DOHH2 (cell line): ENCODE results near the gene UNC50.

ENCODE experiments used
- H3F3A ChIP-seq: fragments of 200-600 bp; sonication (generic), shearing (Covaris generic); 2 replicates; pipeline ENCODE4 v1.6.0; 2016; ENCODE audit warnings: antibody characterized with exemption, mild to moderate bottlenecking; ENCODE audit not compliant: control insufficient read depth, insufficient read depth
- H3K27ac ChIP-seq: fragments of 200-600 bp; sonication (generic); 2 replicates; pipeline ENCODE4 v1.5.1; 2014; ENCODE audit warnings: low read depth, mild to moderate bottlenecking, low read length, moderate library complexity
- H3K27me3 ChIP-seq: fragments of 200-600 bp; sonication (generic); 2 replicates; pipeline ENCODE4 v1.6.1; 2014; ENCODE audit warnings: mild to moderate bottlenecking, low read length, mixed read lengths; ENCODE audit not compliant: control insufficient read depth
- H3K36me3 ChIP-seq: fragments of 200-600 bp; sonication (generic); 2 replicates; pipeline ENCODE4 v1.6.1; 2014; ENCODE audit warnings: mild to moderate bottlenecking, low read length, moderate library complexity, mixed read lengths; ENCODE audit not compliant: control insufficient read depth
- H3K4me1 ChIP-seq: fragments of 200-600 bp; sonication (generic); 2 replicates; pipeline ENCODE4 v1.6.1; 2014; ENCODE audit warnings: mild to moderate bottlenecking, low read length, mixed read lengths; ENCODE audit not compliant: control insufficient read depth
- H3K4me2 ChIP-seq: fragments of 200-600 bp; sonication (generic); 2 replicates; pipeline ENCODE4 v1.6.0; 2014; ENCODE audit warnings: mild to moderate bottlenecking, low read length, moderate library complexity
- H3K4me3 ChIP-seq: fragments of 200-600 bp; sonication (generic); 2 replicates; pipeline ENCODE4 v1.5.1; 2014; ENCODE audit warnings: mild to moderate bottlenecking, low read length, mixed read lengths
- H3K79me2 ChIP-seq: fragments of 200-600 bp; sonication (generic); 2 replicates; pipeline ENCODE4 v1.6.1; 2014; ENCODE audit warnings: mild to moderate bottlenecking, low read length, mixed read lengths; ENCODE audit not compliant: control insufficient read depth
- H3K9me2 ChIP-seq: fragments of 200-600 bp; sonication (generic); replicated peaks from 2 replicates; pipeline ENCODE4 v1.6.1; 2014; ENCODE audit warnings: mild to moderate bottlenecking, low read length, mixed read lengths; ENCODE audit not compliant: control insufficient read depth
- H3K9me3 ChIP-seq: fragments of 200-600 bp; sonication (generic); 2 replicates; pipeline ENCODE4 v1.6.1; 2014; ENCODE audit warnings: antibody characterized with exemption, low read length, mixed read lengths; ENCODE audit not compliant: control insufficient read depth, insufficient read depth
- H4K20me1 ChIP-seq: fragments of 200-600 bp; sonication (generic); 2 replicates; pipeline ENCODE4 v1.6.0; 2014; ENCODE audit warnings: low read depth, mild to moderate bottlenecking, antibody characterized with exemption, low read length, moderate library complexity; ENCODE audit not compliant: control insufficient read depth, insufficient read depth
- EZH2phosphoT487 ChIP-seq: fragments of 200-600 bp; sonication (generic); IDR thresholded peaks from 2 replicates; pipeline ENCODE4 v1.6.1; 2017; ENCODE audit warnings: borderline replicate concordance, mild to moderate bottlenecking, antibody characterized with exemption, low read length, moderate library complexity, mixed read lengths
- TF ChIP-seq, protein P1 (sequence below): fragments of 200-600 bp; sonication (generic); IDR thresholded peaks from one replicate; pipeline ENCODE4 v1.5.1; 2014; ENCODE audit warnings: antibody characterized with exemption, mild to moderate bottlenecking, low read depth, low read length; ENCODE audit not compliant: poor library complexity, severe bottlenecking

The UNC50 gene

GRCh38 chr2:98606431-98606830 lies 2.0 kb upstream of the UNC50 start:
- peaks cover 52% of the 10 kb centered on the region for H3K36me3 ChIP-seq
- no peaks in the 10 kb centered on the region for H3K9me2 ChIP-seq
- H3K27me3 ChIP-seq, result no peaks in the 10 kb centered on the region
- no peaks in the 10 kb centered on the region for H3K9me3 ChIP-seq
- H3K79me2 ChIP-seq, result peaks cover 64% of the 10 kb centered on the region
- H3K4me2 ChIP-seq, result peak overlapping the region; percentile 91
- no peaks in the 10 kb centered on the region for H3F3A ChIP-seq
- H3K4me3 ChIP-seq, result peak overlapping the region; percentile 82
- H3K4me1 ChIP-seq, result peaks cover 33% of the 10 kb centered on the region
- TF ChIP-seq, protein P1, sequence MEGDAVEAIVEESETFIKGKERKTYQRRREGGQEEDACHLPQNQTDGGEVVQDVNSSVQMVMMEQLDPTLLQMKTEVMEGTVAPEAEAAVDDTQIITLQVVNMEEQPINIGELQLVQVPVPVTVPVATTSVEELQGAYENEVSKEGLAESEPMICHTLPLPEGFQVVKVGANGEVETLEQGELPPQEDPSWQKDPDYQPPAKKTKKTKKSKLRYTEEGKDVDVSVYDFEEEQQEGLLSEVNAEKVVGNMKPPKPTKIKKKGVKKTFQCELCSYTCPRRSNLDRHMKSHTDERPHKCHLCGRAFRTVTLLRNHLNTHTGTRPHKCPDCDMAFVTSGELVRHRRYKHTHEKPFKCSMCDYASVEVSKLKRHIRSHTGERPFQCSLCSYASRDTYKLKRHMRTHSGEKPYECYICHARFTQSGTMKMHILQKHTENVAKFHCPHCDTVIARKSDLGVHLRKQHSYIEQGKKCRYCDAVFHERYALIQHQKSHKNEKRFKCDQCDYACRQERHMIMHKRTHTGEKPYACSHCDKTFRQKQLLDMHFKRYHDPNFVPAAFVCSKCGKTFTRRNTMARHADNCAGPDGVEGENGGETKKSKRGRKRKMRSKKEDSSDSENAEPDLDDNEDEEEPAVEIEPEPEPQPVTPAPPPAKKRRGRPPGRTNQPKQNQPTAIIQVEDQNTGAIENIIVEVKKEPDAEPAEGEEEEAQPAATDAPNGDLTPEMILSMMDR, result no peak
- TF ChIP-seq EZH2phosphoT487, result no peak
- no peak overlapping the region for H3K27ac ChIP-seq
- no peaks in the 10 kb centered on the region for H4K20me1 ChIP-seq

DNA sequence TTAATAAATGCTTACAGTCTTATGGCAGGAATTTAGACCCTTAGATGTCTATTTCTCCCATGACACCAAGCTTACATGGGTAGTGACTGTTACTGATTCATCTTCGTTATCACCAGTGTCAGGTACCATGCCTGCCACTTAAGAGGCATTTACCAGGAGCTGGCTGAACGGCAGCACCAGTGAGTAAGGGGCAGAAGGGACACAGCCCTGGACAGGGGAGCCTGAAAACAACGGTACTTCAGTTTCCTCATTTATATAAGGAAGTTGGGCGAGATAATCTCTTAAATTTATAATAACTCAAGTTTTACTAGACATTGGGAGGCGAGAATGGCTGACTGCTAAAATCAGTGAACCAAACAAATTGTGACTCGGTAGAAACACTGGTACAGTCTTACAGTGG lies 1.3 kb upstream of the UNC50 start:
- Histone ChIP-seq H4K20me1 (no peaks in the 10 kb centered on the region), H3K4me3 (peak overlapping the region; percentile 82), H3K79me2 (peaks cover 65% of the 10 kb centered on the region), H3K27ac (no peak overlapping the region), H3K36me3 (peaks cover 50% of the 10 kb centered on the region), H3K9me3 (no peaks in the 10 kb centered on the region), H3K4me2 (peak overlapping the region; percentile 91), H3K27me3 (no peaks in the 10 kb centered on the region), H3F3A (no peaks in the 10 kb centered on the region), H3K9me2 (no peaks in the 10 kb centered on the region), H3K4me1 (peaks cover 33% of the 10 kb centered on the region)
- TF ChIP-seq, protein P1, result no peak
- no peak for TF ChIP-seq EZH2phosphoT487

GRCh38 chr2:98607741-98608115 lies 661 bp upstream of the UNC50 start:
- Histone ChIP-seq H4K20me1 (no peaks in the 10 kb centered on the region), H3K4me3 (peak overlapping the region; percentile 82)
- no peak for TF ChIP-seq EZH2phosphoT487
- TF ChIP-seq, protein P1, result no peak

More at GRCh38 chr2:98607741-98608115, 661 bp upstream of the UNC50 start:
- H3K9me2 ChIP-seq, result no peaks in the 10 kb centered on the region
- peak overlapping the region; percentile 64 for H3K27ac ChIP-seq
- no peaks in the 10 kb centered on the region for H3K9me3 ChIP-seq
- H3K4me1 ChIP-seq, result peaks cover 33% of the 10 kb centered on the region
- H3K27me3 ChIP-seq, result no peaks in the 10 kb centered on the region
- H3K4me2 ChIP-seq, result peak overlapping the region; percentile 91
- peaks cover 52% of the 10 kb centered on the region for H3K36me3 ChIP-seq
- peaks cover 65% of the 10 kb centered on the region for H3K79me2 ChIP-seq
- H3F3A ChIP-seq, result no peaks in the 10 kb centered on the region
